Pancreas (tissue), 10 donors: ENCODE measurements around the gene KRTAP24-1. TPM values are rescaled to one million over a fixed set of nuclear protein-coding genes. Genes with fewer than 3 reads are reported as not detected.

Source experiments
- ATAC-seq, 4 donors: fragments of 200-7000 bp; cut with Tn5 transposase; one replicate each; pipeline versions ENCODE4 v1.8.0 to v1.9.1; 2020; ENCODE audit warnings: mild to moderate bottlenecking in 4 of 4, moderate library complexity in 4 of 4
- DNase-seq, 6 donors: peaks; one replicate each; pipeline ENCODE4 v3.0.0-alpha.2; 2020
- FAIRE-seq: peaks from 2 replicates; lab custom pipeline; 2012; peaks lifted over from hg19 to GRCh38; lab: Jason Lieb, UNC
- H3K27ac ChIP-seq, 4 donors: fragments of 200-600 bp; sonication (generic); 1 replicate in 3 of 4; 2 replicates in 1 of 4; pipeline versions ENCODE4 v1.5.0 to v1.8.0; 2020
- H3K27me3 ChIP-seq, 4 donors: fragments of 200-600 bp; one replicate each; pipeline ENCODE4 v1.8.0; 2021
- H3K36me3 ChIP-seq, 3 donors: fragments of 200-600 bp; sonication (generic) in 1 of 3; one replicate each; pipeline versions ENCODE4 v1.5.0 to v1.8.0; 2020 to 2021
- H3K4me1 ChIP-seq, 3 donors: fragments of 200-600 bp; one replicate each; pipeline ENCODE4 v1.8.0; 2021
- H3K4me3 ChIP-seq, 4 donors: fragments of 200-600 bp; sonication (generic) in 2 of 4; one replicate each; pipeline versions ENCODE4 v1.5.0 to v1.8.0; 2020 to 2021
- H3K9me3 ChIP-seq, 4 donors: fragments of 200-600 bp; one replicate each; pipeline ENCODE4 v1.8.0; 2021
- CTCF ChIP-seq, 4 donors: fragments of 200-600 bp; sonication (generic) in 3 of 4; IDR thresholded peaks; one replicate each; pipeline versions ENCODE4 v1.5.0 to v1.8.0; 2021; ENCODE audit warnings: antibody characterized with exemption in 4 of 4
- WGBS, 2 donors: extraction: QIAGEN DNeasy Blood & Tissue Kit; methylation state at CpG; one replicate each; pipeline ENCODE4 v1.1.7; 2013; 5-methylcytosine and 5-hydroxymethylcytosine counted together
- intact Hi-C, 3 donors: fragments of 100-400 bp; cut with DNase I; formaldehyde crosslinking; loops; one replicate each; pipeline versions ENCODE4 v1.11.1 to v1.14.2; 2022
- polyA plus RNA-seq, 2 donors: library from polyadenylated mRNA; stranded (reverse); fragments of 200-250 nt; gene quantifications; one replicate each; pipeline ENCODE4 v1.2.3, GENCODE V29; 2013
- total RNA-seq, 6 donors: library from RNA; stranded (reverse); fragmentation: NEBNext Ultra II Directional in 4 of 6; extraction: Animal tissue kit (Norgen Biotek cat#: 25700) in 4 of 6; gene quantifications; one replicate each; pipeline versions ENCODE4 v1.2.1 to v1.2.4, GENCODE V29; 2021 to 2023
- donor health status: healthy with polysubstance abuse.
- donor health status: DM: no; HTN: no; CAD: no; lungs with moderate emphysema.
- donor health status: DM: no; HTN: no; CAD: no.
- donor health status: control.
- donor health status: control.
- donor health status: Bipolar disorder and iron deficiency.
- donor health status: DM: yes; HTN: yes; CAD: no.
- donor health status: DM: no; HTN: no; CAD: no.
- donor health status: DM: no; HTN: no; CAD: no.
- donor health status: DM: yes; HTN: yes; CAD: no.

The KRTAP24-1 gene
- total and polyA plus RNA-seq, 8 donors: not detected

DNA sequence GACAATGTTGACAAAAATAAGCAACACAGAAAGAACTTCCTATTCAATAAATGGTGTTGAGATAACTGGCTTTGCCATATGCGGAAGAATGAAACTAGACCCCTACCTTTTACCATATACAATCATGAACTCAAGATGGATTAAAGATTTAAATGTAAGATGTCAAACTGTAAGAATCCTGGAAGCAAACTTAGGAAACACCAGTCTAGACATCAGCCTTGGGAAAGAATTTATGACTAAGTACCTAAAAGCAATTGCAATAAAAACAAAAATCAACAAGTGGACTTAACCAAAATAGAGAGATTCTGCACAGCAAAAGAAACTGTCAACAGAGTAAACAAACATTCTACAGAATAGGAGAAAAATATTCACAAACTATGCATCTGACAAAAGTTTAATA lies 50.7 kb downstream of the KRTAP24-1 start:
- H3K36me3 ChIP-seq: no peaks in the 10 kb centered on the region
- H3K9me3 ChIP-seq: no peaks in the 10 kb centered on the region
- FAIRE-seq (no peak), DNase-seq (no peak), ATAC-seq (no peak)
- WGBS, 2 donors: 94 to 97% methylated on average over 1 of the region's 1 CpG
- H3K4me3 ChIP-seq: no peak overlapping the region
- intact Hi-C loops: no loop called here
- H3K4me1 ChIP-seq: no peaks in the 10 kb centered on the region
- H3K27ac ChIP-seq: no peak overlapping the region
- no peak for TF ChIP-seq CTCF (IDR thresholded peaks at IDR 0.05)
- H3K27me3 ChIP-seq: no peaks in the 10 kb centered on the region

Other genes with a start within 250 kb of the KRTAP24-1 start
- gene CLDN17, start 116.1 kb downstream of the KRTAP24-1 start, total RNA-seq: not detected
- gene CLDN17, start 116.1 kb downstream of the KRTAP24-1 start, polyA plus RNA-seq: not detected
- gene CLDN8, start 66.9 kb downstream of the KRTAP24-1 start, total RNA-seq: under 1 TPM in 3 of 6 donors, not detected in 3; 0.09 to 0.22 (median 0.13) TPM
- gene CLDN8, start 66.9 kb downstream of the KRTAP24-1 start, polyA plus RNA-seq: under 1 TPM in 1 of 2 donors, not detected in 1; 0.09 TPM
- not detected for gene KRTAP25-1, start 6.6 kb upstream of the KRTAP24-1 start, total RNA-seq
- not detected for gene KRTAP25-1, start 6.6 kb upstream of the KRTAP24-1 start, polyA plus RNA-seq
- not detected for gene KRTAP26-1, start 37.4 kb upstream of the KRTAP24-1 start, total RNA-seq
- gene KRTAP26-1, start 37.4 kb upstream of the KRTAP24-1 start, polyA plus RNA-seq: not detected
- not detected for gene KRTAP27-1, start 54.7 kb upstream of the KRTAP24-1 start, total RNA-seq
- not detected for gene KRTAP27-1, start 54.7 kb upstream of the KRTAP24-1 start, polyA plus RNA-seq
- not detected for gene KRTAP23-1, start 65.7 kb upstream of the KRTAP24-1 start, total RNA-seq
- not detected for gene KRTAP23-1, start 65.7 kb upstream of the KRTAP24-1 start, polyA plus RNA-seq
- gene KRTAP13-2, start 89.3 kb upstream of the KRTAP24-1 start, total RNA-seq: not detected
- not detected for gene KRTAP13-2, start 89.3 kb upstream of the KRTAP24-1 start, polyA plus RNA-seq
- not detected for gene KRTAP13-1, start 113.1 kb upstream of the KRTAP24-1 start, total RNA-seq
- not detected for gene KRTAP13-1, start 113.1 kb upstream of the KRTAP24-1 start, polyA plus RNA-seq
- gene KRTAP13-3, start 143.0 kb upstream of the KRTAP24-1 start, total RNA-seq: not detected
- gene KRTAP13-3, start 143.0 kb upstream of the KRTAP24-1 start, polyA plus RNA-seq: not detected
- gene KRTAP13-4, start 147.3 kb upstream of the KRTAP24-1 start, total RNA-seq: not detected
- not detected for gene KRTAP13-4, start 147.3 kb upstream of the KRTAP24-1 start, polyA plus RNA-seq
- not detected for gene KRTAP15-1, start 157.3 kb upstream of the KRTAP24-1 start, total RNA-seq
- not detected for gene KRTAP15-1, start 157.3 kb upstream of the KRTAP24-1 start, polyA plus RNA-seq
- gene KRTAP19-1, start 197.4 kb upstream of the KRTAP24-1 start, total RNA-seq: not detected
- not detected for gene KRTAP19-1, start 197.4 kb upstream of the KRTAP24-1 start, polyA plus RNA-seq
- not detected for gene KRTAP19-2, start 204.5 kb upstream of the KRTAP24-1 start, total RNA-seq
- gene KRTAP19-2, start 204.5 kb upstream of the KRTAP24-1 start, polyA plus RNA-seq: not detected
- gene KRTAP19-3, start 209.1 kb upstream of the KRTAP24-1 start, total RNA-seq: not detected
- not detected for gene KRTAP19-3, start 209.1 kb upstream of the KRTAP24-1 start, polyA plus RNA-seq
- gene KRTAP19-4, start 214.2 kb upstream of the KRTAP24-1 start, total RNA-seq: not detected
- not detected for gene KRTAP19-4, start 214.2 kb upstream of the KRTAP24-1 start, polyA plus RNA-seq
- gene KRTAP19-5, start 219.2 kb upstream of the KRTAP24-1 start, total RNA-seq: not detected
- not detected for gene KRTAP19-5, start 219.2 kb upstream of the KRTAP24-1 start, polyA plus RNA-seq